Occipital lobe (tissue), 2 donors: Measurements from ENCODE around the gene TMEM235. TPM values are rescaled to one million over a fixed set of nuclear protein-coding genes. Genes with fewer than 3 reads are reported as not detected.

ENCODE experiments used
- DNase-seq: peaks from one replicate; lab custom pipeline; 2025; lab: John Stamatoyannopoulos, UW
- total RNA-seq: library from RNA; depleted of rRNA; stranded (reverse); fragments of >200 nt; gene quantifications from one replicate; pipeline ENCODE4 v1.2.3, GENCODE V29; 2014

The TMEM235 gene
- total RNA-seq, 1 donor from 2014 or later, result not detected

DNA sequence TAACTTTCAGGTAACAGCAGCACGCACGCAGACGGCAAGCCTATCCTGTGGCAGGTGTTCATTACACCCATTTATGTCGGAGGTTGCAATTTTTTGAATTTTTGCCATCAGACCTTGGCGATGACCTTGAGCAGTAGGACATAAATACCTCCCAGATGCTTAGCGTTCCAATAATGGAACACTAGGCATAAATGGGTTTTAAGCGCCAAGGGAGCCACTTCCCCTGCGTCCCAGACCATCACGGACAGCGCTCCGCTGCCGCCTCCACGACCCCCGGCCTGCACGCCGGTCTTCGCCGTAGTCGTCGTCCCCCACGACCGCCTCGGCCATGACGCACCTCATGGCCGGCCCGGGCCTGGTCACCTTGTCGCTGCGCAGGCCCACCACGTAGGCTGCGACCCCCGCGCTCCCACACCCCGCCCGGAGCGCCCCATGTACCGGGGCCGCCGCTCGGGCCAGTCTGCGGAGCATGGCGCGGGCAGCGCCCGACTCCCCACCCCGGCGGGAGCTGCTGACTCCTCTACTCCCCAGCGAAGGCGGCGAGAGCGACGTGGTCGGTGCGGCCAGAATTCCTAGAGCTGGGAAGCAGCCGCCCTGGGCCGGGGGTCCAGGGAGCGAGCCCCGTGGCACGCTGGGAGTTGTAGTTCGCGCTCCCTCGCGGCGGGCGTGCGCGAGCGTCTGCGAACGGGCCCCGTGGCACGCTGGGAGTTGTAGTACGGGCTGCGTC, 22.7 kb downstream of the TMEM235 start:
- DNase-seq, result peak; percentile 77

DNA sequence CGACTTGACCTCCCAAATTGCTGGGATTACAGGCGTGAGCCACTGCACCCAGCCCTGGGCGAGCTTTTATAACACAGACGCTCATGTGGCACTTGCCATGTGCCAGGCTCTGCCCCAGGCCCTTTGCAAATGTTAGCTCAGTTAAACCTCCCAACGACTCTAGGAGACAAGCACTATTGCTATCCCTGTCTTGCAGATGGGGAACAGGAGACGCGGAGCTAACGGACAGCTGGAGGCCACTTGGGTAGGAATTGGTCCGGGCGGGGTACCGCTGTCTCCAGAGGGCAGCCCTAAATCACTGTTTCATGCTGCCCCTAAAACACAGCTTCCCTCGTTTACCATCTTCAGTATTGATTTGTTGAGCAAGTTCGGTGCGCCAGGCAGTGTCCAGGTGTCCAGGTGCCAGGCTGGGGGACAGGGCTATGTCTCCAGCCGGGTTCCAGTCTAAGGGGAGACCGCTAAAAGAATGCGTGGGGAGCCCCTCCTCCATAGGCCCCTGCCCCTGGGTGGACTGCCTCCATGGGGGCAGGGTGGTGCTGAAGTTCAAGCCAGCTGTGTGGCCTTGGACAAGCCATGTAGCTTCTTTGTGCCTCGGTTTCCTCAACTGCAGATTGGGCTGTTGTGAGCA, 23.7 kb downstream of the TMEM235 start:
- DNase-seq, result no peak

DNA sequence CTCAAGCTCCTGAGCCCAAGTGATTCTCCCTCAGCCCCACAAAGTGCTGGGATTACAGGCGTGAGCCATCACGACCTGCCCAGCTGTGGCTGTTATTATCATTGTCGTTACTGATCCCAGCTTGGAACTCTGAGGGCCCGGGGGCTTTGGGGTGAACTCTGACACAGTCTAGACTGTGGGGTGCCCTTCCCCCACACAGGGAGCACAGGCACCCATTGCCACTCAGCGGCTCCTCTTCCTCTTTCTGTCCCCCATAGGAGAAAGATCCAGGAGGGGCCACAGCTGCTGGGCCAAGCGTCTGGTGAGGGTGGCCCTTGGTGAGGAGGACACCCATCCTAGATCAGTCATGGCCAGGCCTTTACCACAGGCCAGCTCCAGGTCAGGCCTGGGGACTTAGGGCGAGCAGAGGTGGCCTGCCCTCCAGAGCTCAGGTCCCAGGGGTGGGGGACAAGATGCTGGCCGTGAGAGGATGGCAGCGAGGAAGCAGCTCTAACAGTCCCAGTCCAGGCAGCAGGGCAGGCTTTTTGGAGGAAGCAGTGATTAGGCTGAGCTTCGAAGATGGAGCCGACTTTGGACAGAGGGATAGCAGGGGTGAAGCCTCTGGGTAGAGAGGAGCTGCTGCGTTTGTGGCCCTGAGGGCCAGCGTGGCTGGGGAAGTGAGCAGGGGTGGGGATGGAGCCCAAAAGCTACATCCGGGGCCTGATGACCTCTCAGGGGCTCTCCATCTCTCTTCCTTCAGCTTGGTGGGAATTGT, 24.7 kb downstream of the TMEM235 start:
- DNase-seq, result no peak

DNA sequence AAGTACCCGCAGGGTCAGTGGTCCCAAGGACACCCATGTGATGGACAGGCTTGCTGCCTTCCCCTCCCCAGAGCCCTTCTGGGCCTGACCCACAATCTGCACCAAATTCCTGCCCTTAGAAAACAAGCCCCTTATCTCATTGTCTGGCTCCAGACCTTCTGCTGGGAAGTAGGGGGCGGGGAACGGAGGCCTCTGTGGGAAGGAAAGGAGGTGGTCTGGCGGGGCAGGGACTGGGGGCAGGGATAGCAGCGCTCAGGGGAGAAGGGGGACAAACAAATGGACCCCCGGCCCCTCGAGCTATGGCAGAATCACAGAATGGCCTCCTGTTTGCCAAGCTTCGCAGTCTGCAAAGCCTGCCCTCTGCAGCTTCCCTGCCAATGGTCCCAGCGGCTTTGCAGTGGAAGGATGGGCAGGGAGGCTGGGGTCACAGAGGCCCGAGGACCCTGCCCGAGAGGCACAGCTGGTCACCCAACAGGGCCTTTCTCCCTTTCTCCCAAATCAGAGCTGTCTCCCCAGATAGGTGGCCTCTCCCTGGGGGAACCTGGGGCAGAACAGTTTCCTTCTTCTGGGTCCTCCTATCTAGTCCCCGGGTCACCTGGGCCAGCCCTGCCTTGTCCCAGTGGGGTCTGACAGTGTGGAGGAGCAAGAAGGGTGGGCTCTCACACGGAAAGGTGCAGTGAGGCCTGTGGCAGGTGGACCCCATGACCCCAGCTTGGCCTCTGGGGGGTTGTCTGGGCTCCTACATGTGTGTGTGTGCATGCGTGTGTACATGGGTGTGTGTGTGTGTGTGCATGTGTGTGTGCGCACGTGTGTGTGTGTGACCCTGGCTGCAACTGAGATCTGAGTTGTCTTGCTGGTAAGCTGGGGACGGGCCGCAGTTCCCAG, 25.5 kb downstream of the TMEM235 start:
- no peak for DNase-seq

DNA sequence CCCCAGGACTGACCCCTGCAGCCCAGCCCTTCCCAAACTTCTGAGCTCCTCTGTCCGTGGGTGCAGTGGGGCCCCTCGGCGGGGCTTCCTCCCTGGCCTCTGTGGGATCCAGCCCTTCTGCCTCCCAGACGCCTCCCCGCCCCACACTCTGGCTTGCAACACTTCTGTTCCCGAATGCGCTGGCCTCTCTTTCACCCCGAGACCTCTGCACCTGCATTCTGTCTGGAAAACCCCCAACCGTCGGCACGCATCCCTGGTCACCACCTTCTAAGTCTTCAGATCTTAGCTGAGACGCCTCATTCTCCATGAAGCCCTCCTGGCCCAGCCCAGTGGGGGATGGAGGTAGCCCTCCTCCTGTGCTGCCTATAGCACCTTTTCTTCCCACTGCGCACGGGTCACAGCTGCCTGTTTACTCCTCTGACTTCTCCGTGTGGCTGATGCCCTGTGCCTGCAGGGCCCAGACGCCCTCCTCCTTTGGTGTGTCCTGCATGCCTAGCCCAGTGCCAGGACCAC, 26.4 kb downstream of the TMEM235 start:
- DNase-seq, result no peak

DNA sequence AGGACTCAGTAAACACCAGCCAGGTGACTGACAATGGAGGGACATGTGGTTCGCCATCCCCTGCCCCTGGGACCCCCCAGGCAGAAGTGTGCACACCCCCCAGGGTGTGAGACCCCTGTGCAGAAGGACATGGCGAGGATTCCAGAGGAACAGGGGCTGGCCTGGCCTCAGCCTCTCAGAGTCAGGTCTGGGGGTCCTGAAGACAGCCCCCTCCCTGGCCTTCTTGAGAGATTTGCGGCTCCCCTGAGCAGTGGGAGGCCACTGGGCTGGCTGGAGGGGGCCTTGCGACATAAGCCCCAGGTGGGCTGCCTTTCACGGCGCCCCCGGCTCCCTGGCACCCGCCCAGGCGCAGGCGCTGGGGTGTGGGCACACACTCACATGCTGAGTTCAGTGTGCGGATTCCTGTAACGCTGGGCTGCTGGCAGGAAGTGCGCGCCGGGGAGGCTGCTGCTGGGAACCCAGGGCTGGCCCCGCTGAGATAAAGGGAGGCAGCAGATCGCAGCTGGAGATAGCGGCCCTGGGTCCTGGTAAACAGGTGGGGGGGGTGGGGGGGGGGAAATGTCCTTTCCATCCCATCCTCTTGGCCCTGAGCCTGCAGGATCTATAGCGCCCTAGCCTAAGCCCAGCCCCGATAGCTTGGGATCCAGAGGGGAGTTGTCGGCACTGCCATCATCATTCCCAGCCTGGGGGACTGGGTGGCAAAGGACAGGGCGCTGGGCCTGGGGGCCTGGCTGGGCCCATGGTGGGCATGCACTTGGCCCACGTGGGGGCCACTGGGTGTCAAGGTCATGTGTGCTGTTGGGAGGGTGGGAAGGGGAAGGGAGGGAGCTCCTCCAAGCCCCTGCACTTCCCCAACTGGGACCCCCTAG, 27.1 kb downstream of the TMEM235 start:
- DNase-seq, result no peak

DNA sequence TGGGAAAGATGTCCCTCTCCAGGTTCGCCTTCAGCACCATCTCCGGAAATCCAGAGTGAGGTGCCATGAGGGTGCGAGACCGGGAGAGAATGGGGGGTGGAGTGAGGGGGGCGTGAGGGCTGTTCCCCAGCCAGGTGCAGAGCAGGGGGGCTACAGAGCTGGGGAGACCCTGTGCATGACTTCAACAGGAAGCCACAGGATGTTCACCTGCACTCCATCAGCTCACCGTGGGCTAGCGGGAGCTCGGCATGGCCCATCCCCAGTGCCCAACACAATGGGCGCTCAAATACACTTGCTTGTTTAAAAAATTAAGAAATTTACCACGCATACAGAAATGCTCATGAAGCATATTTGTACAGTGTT, 27.7 kb downstream of the TMEM235 start:
- DNase-seq, result no peak

DNA sequence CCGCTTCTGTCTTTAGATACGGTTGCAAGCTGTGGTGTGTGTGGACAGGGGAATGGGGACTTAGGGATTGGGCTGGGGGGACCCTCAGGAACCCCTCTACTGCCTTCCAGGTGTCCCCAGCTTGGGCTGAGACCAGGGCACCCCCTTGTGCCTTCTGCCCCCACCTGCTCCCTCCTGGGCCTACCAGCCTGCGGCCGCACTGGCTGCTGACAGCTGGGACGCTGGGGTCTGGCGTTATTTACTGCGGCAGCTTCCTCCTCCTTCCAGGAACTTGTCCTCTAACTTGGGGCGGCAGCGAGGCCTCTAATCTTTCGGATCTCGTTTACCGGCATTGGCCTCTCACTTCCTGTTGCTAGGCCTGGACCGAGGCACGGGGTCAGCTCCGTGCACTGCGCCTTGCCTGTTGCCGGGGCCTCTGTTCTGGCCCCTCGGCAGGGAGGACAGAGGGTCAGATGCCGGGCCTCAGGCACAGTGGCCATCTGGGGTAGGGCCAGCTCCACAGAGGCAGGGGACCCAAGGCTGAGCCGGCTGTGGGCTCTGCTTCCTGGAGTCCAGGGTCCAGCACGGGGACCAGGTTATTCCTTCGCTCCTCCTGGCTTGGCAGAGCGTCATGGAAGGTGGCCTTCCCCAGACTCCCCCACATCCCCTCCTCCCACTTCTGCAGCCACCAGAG, 31.8 kb downstream of the TMEM235 start:
- no peak for DNase-seq

DNA sequence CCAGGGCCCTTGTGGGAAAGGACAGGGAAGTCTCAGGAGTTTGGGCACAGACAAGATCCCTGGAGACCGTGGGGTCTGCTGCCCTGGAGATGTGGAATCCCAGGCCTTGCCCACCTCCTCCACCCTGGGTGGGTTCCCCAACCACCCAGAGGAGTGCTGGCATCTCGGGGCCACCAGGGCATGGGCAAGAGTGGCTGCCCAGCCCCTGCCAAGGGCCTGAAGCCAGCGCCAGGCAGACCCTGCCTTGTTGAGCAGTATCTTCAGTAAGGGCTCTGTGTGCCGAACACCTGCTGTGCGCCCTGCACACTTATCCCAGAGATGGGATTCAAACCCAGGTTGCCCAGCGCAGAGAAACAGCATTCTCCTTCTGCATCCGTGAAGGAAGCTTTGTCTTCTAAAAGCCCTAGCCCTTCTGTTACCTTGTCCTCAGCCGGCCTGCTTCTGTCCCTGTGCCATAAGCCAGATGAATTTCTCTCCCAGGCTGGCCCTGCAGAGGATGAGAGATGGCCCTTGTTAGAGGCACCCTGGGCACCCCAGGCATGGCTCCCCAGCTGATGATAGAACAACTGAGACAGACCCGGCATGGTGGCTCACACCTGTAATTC, 32.4 kb downstream of the TMEM235 start:
- DNase-seq, result no peak

DNA sequence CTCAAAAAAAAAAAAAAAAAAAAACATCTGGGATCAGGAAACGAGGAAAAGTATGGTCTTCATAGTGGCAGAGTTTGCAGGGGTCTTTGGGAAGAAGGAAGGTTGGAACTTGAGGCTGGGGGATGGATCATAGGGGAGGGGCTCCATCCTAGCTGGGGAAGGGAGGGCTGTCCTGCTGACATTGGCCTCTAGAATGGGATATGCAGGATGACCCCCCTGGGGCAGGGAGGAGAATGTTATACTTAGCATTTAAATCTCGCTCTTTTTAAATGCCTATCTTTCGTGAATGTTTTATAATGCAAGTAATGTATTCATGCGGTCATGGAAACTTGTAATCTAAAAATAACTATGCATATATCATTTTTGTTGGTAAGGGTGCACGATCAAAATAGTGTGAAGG, 33.2 kb downstream of the TMEM235 start:
- DNase-seq, result no peak

DNA sequence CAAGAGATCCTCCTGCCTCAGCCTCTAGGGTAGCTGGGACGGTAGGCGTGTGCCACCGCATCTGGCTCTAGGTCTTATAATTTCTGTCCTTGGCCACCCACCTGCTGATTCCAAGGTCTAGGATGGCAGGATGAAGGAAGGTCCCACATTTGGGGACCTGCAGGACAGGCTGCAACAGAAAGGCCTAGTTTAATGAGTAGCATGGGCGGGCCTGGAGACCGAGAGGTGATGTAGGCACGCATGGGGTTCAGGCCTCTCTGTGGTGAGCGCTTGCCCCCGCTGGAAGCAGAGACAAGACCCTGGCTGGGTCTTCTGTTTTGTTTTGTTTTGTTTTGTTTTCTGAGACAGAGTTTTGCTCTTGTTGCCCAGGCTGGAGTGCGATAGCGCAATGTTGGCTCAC, 33.7 kb downstream of the TMEM235 start:
- DNase-seq, result no peak

DNA sequence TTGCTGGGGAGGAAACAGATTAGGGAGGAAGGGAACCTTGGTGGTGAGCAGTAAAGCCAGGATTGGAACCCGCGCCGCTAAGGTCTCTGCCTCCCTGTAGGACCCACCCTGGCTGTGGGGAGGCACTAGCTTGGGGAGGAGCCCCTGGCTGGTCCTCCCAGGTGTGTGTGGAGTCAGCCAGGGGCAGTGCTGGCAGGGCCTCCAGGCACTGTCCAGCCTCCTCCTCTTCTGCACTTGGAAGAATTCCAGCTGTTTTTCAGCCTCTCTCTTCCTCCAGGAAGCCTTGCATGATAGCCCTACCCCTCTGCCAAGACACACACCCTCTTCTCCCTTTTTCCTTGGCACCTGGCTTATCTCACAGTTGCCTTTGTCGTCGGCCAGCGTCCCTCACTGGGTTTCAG, 34.8 kb downstream of the TMEM235 start:
- no peak for DNase-seq

DNA sequence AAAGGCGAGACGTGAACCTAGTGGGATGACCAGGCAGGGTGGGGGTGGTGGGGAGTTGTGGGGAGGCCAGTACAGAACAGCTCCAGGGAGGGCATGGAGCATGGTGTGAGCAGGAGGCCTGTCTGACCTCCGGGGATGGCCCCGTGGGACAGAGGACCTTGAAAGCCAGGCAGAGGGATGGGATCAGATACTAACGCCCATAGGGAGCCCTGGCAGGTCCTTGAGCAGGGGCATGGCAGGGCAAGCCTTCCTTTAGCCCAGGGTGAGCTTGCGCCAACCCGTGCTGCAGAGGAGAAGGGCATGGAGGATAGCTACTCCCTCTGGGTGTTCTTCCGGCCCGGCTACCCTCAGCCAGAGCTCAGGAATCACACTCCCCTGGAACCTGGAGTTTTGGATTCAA, 35.3 kb downstream of the TMEM235 start:
- no peak for DNase-seq

DNA sequence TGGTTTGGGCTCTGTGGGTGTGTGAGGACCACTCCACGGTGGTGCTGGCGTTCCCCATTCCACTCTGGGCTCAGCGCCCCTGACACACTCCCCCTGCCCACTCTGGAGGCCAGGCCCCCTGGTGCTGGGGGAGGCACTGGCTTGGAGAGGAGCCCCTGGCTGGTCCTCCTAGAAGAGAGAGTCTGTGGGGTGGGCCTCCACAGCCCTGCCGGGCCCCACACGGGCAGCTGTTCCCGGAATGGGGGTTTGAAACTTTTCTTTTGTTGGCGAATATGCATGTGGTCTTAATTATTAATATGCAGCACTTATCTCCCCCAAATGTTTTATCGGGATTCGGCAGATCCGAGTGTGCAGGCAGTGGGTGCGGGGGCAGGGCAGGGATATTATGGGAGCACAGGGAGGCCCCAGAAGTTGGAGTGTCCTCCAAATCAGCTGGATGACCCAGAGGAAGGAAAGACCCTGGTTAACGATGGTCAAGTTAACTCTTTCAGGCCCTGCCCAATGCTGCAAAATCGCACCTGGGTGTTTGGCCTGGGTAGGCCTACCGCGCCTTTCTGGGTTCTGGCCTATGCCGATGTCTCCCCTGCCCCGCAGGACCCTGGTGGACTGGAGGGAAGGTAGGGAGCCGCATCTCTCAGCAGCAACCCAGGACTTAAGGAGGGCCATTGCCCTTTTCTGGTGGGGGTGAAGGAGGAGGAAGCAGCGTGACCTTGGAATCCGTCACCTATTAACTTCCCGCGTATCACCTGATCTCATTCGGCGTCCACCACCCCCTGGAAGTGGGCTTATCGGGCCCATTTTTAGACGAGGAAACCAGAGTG, 36.0 kb downstream of the TMEM235 start:
- DNase-seq, result no peak

DNA sequence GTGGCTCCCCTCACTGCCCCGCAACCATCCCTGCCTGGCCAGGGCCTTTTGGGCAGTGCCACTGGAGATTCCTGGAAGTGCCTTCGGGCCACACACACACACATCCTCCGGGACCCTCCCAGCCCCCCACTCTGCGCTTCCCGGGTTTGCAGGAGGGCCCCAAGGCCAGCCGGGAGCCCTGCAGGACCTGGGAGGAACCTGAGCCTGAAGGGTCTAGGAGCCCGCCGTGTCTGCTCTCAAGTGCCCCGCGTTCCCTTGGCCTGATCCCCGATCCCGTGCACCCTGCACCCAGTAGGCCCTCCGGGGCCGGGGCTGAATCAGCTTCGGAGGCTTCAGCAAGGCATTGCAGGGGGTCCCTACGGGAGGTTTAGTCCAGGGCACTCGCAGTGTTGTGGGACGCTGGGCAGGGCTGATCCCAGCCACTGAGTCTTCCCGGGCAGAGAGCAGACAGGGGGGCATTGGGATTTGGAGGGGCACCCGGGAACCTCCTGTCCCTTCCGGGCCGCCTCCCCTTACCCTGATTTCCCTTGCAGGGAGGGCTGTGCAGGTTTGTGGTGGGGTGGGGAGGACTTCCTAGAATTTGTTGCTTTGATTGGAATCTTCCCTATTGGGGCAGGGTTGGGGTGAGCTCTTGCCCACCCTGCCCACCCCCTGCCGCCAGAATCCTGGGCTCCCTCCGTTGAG, 36.9 kb downstream of the TMEM235 start:
- no peak for DNase-seq

DNA sequence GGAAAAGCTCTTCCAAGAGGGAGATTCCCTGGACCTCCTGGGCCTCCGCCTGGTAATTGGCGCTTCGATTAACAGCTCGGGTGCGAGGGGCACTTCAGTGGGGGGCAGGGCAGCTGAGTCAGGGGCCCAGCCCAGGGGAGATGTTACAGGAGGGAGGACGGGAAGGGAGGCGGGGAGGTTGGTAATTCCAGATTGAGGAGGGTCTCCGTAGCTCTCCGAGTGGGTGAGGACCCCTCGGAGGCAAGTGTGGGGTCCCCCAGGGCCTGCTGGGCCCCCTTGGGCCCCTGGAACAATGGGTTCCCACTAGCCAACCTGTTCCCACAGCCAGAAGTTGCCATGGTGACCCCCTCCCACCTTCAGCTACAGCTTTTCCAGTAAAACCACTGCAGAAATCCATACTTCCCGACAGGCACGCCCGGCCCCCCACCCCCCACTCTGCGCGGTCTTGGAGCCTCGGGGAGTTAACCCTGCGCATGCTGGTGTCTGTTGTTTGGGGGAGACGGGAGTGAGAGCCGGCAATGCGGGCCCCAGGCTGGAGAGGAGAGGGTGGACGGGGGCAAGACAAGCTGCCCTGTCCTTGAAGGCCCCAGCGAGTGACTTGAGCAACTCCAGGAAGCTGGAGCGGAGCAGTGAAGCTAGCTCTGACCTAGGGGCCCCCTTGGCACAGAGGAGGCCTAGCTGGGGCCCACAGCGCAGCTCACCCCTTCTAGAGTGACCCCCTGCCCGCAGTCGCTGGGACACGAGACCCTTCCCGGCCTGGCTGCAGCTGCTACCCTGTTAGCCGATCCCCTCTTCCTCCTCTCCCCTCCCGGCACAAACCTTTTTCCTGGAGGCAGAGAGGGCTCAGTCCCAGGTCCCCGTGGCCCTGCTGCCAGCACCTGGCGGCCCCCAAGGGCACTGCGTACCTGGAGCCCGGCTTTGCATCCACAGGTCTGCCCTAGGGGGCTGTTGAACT, 37.8 kb downstream of the TMEM235 start:
- no peak for DNase-seq

DNA sequence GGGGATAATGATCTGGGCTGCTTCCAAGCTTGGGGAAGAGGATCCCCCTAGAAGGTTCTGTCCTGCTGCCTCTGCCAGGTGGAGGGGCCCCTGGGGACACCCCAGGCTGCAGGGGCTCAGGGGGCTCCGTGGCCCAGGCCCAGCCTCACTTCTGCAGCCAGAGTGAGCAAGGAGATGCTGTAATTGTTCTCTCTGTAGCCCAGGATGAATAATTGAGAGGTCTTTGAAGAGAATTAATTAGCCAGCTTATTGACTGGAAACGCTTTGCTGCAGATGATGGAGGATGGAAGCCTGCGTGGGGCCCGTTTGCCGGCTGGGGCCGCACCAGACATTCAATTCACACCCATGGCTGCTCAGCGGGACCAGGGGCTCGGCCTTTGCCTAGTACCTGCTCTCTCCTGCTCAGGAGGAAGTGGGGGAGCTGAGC, 38.5 kb downstream of the TMEM235 start:
- no peak for DNase-seq
